LoVo (cell line): ENCODE results near the gene KAT6B.

Experiments
- DNase-seq: peaks from one replicate; pipeline ENCODE4 v3.0.0-alpha.2; 2016; ENCODE audit warnings: low spot score

The KAT6B gene

GRCh38 chr10:75015442-75015841 lies 189.0 kb downstream of the KAT6B start:
- DNase-seq = no peak

GRCh38 chr10:75016325-75016724 lies 189.9 kb downstream of the KAT6B start:
- no peak for DNase-seq

GRCh38 chr10:75018251-75018650 lies 191.9 kb downstream of the KAT6B start:
- no peak for DNase-seq

GRCh38 chr10:75018686-75019307 lies 192.4 kb downstream of the KAT6B start:
- no peak for DNase-seq

- no peak for DNase-seq
These were observed 193.0 kb downstream of the KAT6B start for GRCh38 chr10:75019370-75019769.

GRCh38 chr10:75020168-75020567 lies 193.8 kb downstream of the KAT6B start:
- no peak for DNase-seq

GRCh38 chr10:75021379-75022249 lies 195.2 kb downstream of the KAT6B start:
- DNase-seq = no peak

GRCh38 chr10:75023074-75023473 lies 196.7 kb downstream of the KAT6B start:
- no peak for DNase-seq

- DNase-seq = no peak
These were observed 198.6 kb downstream of the KAT6B start for GRCh38 chr10:75024971-75025523.

- DNase-seq = no peak
These were observed 201.6 kb downstream of the KAT6B start for GRCh38 chr10:75028049-75028448.

- DNase-seq = no peak
These were observed 202.3 kb downstream of the KAT6B start for GRCh38 chr10:75028748-75029147.

- DNase-seq = no peak
These were observed 203.0 kb downstream of the KAT6B start for GRCh38 chr10:75029420-75029819.

GRCh38 chr10:75029857-75030256 lies 203.5 kb downstream of the KAT6B start:
- DNase-seq = no peak

- DNase-seq = no peak
These were observed 204.0 kb downstream of the KAT6B start for GRCh38 chr10:75030371-75030770.

- DNase-seq = no peak
These were observed 205.7 kb downstream of the KAT6B start for GRCh38 chr10:75032119-75032518.

- no peak for DNase-seq
These were observed 206.4 kb downstream of the KAT6B start for GRCh38 chr10:75032813-75033212.

- no peak for DNase-seq
These were observed 207.2 kb downstream of the KAT6B start for GRCh38 chr10:75033399-75034130.

- DNase-seq = no peak
These were observed 207.7 kb downstream of the KAT6B start for GRCh38 chr10:75034131-75034512.

- no peak for DNase-seq
These were observed 208.4 kb downstream of the KAT6B start for GRCh38 chr10:75034714-75035258.

- no peak for DNase-seq
These were observed 209.7 kb downstream of the KAT6B start for GRCh38 chr10:75035975-75036708.
